ENCODE measurements around the gene GTF2H3. TPM values are rescaled to one million over a fixed set of nuclear protein-coding genes. Genes with fewer than 3 reads are reported as not detected.

Gene GTF2H3
- polyA plus RNA-seq, 1 experiment = 19.6 TPM

- Histone ChIP-seq H3K27me3 (ENCODE audit: control insufficient read depth, insufficient read depth, low read length) (no peaks in the 10 kb centered on the region), H3K4me3 (ENCODE audit: low read depth, low read length) (no peak overlapping the region), H3K36me3 (ENCODE audit: control insufficient read depth, insufficient read depth, low read length) (peaks cover 9% of the 10 kb centered on the region)
- TF ChIP-seq CTCF (IDR thresholded peaks at IDR 0.05; ENCODE audit: insufficient read depth, low read depth, low read length) = no peak
- CTCF ChIA-PET = interaction anchor here (1.1 to 1.7 kb wide), 2 partner anchors 13 to 27 kb away, joined by 3 to 4 read pairs; no protein-coding TSS in a partner anchor
- DNase-seq (ENCODE audit: low read depth) = no peak
- POLR2A ChIA-PET = no interaction called here
Measured at GRCh38 chr12:123645380-123645779, 11.8 kb downstream of the GTF2H3 start.

GRCh38 chr12:123645878-123646277 lies 12.2 kb downstream of the GTF2H3 start:
- no peak for DNase-seq (ENCODE audit: low read depth)
- no peaks in the 10 kb centered on the region for H3K27me3 ChIP-seq (ENCODE audit: control insufficient read depth, insufficient read depth, low read length)
- peaks cover 9% of the 10 kb centered on the region for H3K36me3 ChIP-seq (ENCODE audit: control insufficient read depth, insufficient read depth, low read length)
- TF ChIP-seq CTCF (IDR thresholded peaks at IDR 0.05; ENCODE audit: insufficient read depth, low read depth, low read length) = no peak
- no peak overlapping the region for H3K4me3 ChIP-seq (ENCODE audit: low read depth, low read length)
- CTCF ChIA-PET = interaction anchor here (1.1 kb wide), 1 partner anchor 27 kb away, joined by 4 read pairs; no protein-coding TSS in a partner anchor
- POLR2A ChIA-PET = no interaction called here

GRCh38 chr12:123648401-123648800 lies 14.8 kb downstream of the GTF2H3 start:
- CTCF ChIA-PET = no interaction called here
- no peak for TF ChIP-seq CTCF (IDR thresholded peaks at IDR 0.05; ENCODE audit: insufficient read depth, low read depth, low read length)
- Histone ChIP-seq H3K36me3 (ENCODE audit: control insufficient read depth, insufficient read depth, low read length) (peaks cover 9% of the 10 kb centered on the region), H3K4me3 (ENCODE audit: low read depth, low read length) (no peak overlapping the region), H3K27me3 (ENCODE audit: control insufficient read depth, insufficient read depth, low read length) (no peaks in the 10 kb centered on the region)
- DNase-seq (ENCODE audit: low read depth) = no peak
- POLR2A ChIA-PET = no interaction called here

GRCh38 chr12:123654129-123654701 lies 20.6 kb downstream of the GTF2H3 start:
- no peaks in the 10 kb centered on the region for H3K27me3 ChIP-seq (ENCODE audit: control insufficient read depth, insufficient read depth, low read length)
- TF ChIP-seq CTCF (IDR thresholded peaks at IDR 0.05; ENCODE audit: insufficient read depth, low read depth, low read length) = no peak
- ChIA-PET CTCF (no interaction called here), POLR2A (no interaction called here)
- no peak overlapping the region for H3K4me3 ChIP-seq (ENCODE audit: low read depth, low read length)
- no peak for DNase-seq (ENCODE audit: low read depth)
- peaks cover 7% of the 10 kb centered on the region for H3K36me3 ChIP-seq (ENCODE audit: control insufficient read depth, insufficient read depth, low read length)

- Histone ChIP-seq H3K36me3 (ENCODE audit: control insufficient read depth, insufficient read depth, low read length) (peaks cover 6% of the 10 kb centered on the region), H3K4me3 (ENCODE audit: low read depth, low read length) (no peak overlapping the region), H3K27me3 (ENCODE audit: control insufficient read depth, insufficient read depth, low read length) (no peaks in the 10 kb centered on the region)
- POLR2A ChIA-PET = no interaction called here
- TF ChIP-seq CTCF (IDR thresholded peaks at IDR 0.05; ENCODE audit: insufficient read depth, low read depth, low read length) = no peak
- CTCF ChIA-PET = no interaction called here
- DNase-seq (ENCODE audit: low read depth) = no peak
Measured at GRCh38 chr12:123655420-123655819, 21.8 kb downstream of the GTF2H3 start.

Measured in BJ (cell line).